ENCODE results near the gene RYK. TPM values are rescaled to one million over a fixed set of nuclear protein-coding genes. Genes with fewer than 3 reads are reported as not detected.

RYK gene
- total RNA-seq, 1 donor from 2014 or later = 57.1 TPM

DNA sequence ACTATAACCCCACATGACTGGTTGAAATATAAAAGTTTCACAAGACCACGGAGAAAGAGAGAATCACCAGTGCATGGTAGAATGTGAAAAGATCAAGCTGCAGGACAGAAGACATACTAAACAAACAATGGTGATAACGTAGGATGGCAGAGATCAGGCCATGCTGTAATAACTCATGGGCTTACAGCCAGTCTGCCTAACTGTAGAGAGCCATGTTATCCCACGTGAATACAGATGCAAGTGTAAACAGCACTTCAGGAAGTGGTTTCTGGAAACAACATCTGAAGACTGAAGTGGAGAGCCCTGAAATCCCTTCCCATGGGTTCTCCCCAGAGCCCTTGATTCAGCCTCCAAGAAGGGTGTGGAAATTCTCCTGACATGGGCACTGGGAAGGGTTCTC lies 117.7 kb downstream of the RYK start:
- DNase-seq (ENCODE audit: low read depth) (no peak), FAIRE-seq (no peak)
- Mint-ChIP-seq H3K9me3 (ENCODE audit: unreplicated experiment) (peaks cover 12% of the 10 kb centered on the region), H3K4me1 (ENCODE audit: low read depth, unreplicated experiment) (no peaks in the 10 kb centered on the region), H3K4me3 (ENCODE audit: unreplicated experiment) (no peak overlapping the region), H3K36me3 (ENCODE audit: low read depth, unreplicated experiment) (peaks cover 32% of the 10 kb centered on the region), H3K27ac (ENCODE audit: unreplicated experiment) (no peak overlapping the region), H3K27me3 (ENCODE audit: low read depth, unreplicated experiment) (no peaks in the 10 kb centered on the region)
- H3K4me1 ChIP-seq (ENCODE audit: insufficient read depth, low read length) = no peaks in the 10 kb centered on the region
- H3K79me2 ChIP-seq (ENCODE audit: insufficient read depth, low read length) = no peaks in the 10 kb centered on the region
- no peak for TF ChIP-seq EZH2 (IDR thresholded peaks at IDR 0.05; ENCODE audit: insufficient read depth, low read length)
- TF ChIP-seq CTCF (IDR thresholded peaks at IDR 0.05; ENCODE audit: insufficient read depth, low read depth, low read length) = no peak
- H4K20me1 ChIP-seq (ENCODE audit: insufficient read depth, low read length) = no peaks in the 10 kb centered on the region
- no peaks in the 10 kb centered on the region for H3K9me3 ChIP-seq (ENCODE audit: insufficient read depth, low read depth, low read length)
- no peak overlapping the region for H2AFZ ChIP-seq (ENCODE audit: low read depth, low read length)
- H3K27ac ChIP-seq (ENCODE audit: low read depth, low read length) = no peak overlapping the region
- H3K36me3 ChIP-seq (ENCODE audit: insufficient read depth, low read length) = peaks cover 2% of the 10 kb centered on the region
- no peak overlapping the region for H3K4me3 ChIP-seq (ENCODE audit: insufficient read depth, low read depth, low read length)
- H3K4me2 ChIP-seq (ENCODE audit: low read length) = no peak overlapping the region
- no peak overlapping the region for H3K9ac ChIP-seq (ENCODE audit: low read length)
- H3K27me3 ChIP-seq (ENCODE audit: insufficient read depth, low read length) = no peaks in the 10 kb centered on the region

DNA sequence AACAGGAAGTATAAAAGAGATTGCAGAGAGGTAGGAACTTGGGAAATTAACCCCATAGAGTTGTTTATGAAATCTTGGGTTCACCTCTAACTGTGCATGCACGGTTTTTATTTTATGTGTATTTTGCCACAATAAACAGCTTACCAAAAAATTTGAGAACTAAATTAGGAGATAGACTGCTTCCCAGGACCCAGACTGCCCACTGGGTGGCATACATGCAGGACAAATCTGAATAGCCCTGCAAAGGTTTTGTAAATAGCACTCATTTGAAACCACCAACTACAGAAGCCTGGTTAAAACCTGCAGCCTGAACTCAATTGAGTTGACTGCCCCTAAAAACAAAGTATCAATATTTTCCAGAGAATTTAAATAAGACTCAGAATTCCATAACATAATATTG lies 124.5 kb downstream of the RYK start:
- Histone ChIP-seq H3K79me2 (ENCODE audit: insufficient read depth, low read length) (no peaks in the 10 kb centered on the region), H3K9me3 (ENCODE audit: insufficient read depth, low read depth, low read length) (no peaks in the 10 kb centered on the region), H2AFZ (ENCODE audit: low read depth, low read length) (no peak overlapping the region), H3K36me3 (ENCODE audit: insufficient read depth, low read length) (peaks cover 2% of the 10 kb centered on the region), H3K4me3 (ENCODE audit: insufficient read depth, low read depth, low read length) (no peak overlapping the region), H4K20me1 (ENCODE audit: insufficient read depth, low read length) (no peaks in the 10 kb centered on the region), H3K27me3 (ENCODE audit: insufficient read depth, low read length) (no peaks in the 10 kb centered on the region), H3K9ac (ENCODE audit: low read length) (no peak overlapping the region), H3K27ac (ENCODE audit: low read depth, low read length) (no peak overlapping the region), H3K4me2 (ENCODE audit: low read length) (no peak overlapping the region), H3K4me1 (ENCODE audit: insufficient read depth, low read length) (no peaks in the 10 kb centered on the region)
- no peak for FAIRE-seq
- TF ChIP-seq CTCF (IDR thresholded peaks at IDR 0.05; ENCODE audit: insufficient read depth, low read depth, low read length) (no peak), EZH2 (IDR thresholded peaks at IDR 0.05; ENCODE audit: insufficient read depth, low read length) (no peak)
- H3K27me3 Mint-ChIP-seq (ENCODE audit: low read depth, unreplicated experiment) = no peaks in the 10 kb centered on the region
- peaks cover 35% of the 10 kb centered on the region for H3K9me3 Mint-ChIP-seq (ENCODE audit: unreplicated experiment)
- H3K4me3 Mint-ChIP-seq (ENCODE audit: unreplicated experiment) = no peak overlapping the region
- DNase-seq (ENCODE audit: low read depth) = no peak
- H3K4me1 Mint-ChIP-seq (ENCODE audit: low read depth, unreplicated experiment) = no peaks in the 10 kb centered on the region
- H3K36me3 Mint-ChIP-seq (ENCODE audit: low read depth, unreplicated experiment) = peaks cover 38% of the 10 kb centered on the region
- H3K27ac Mint-ChIP-seq (ENCODE audit: unreplicated experiment) = no peak overlapping the region

DNA sequence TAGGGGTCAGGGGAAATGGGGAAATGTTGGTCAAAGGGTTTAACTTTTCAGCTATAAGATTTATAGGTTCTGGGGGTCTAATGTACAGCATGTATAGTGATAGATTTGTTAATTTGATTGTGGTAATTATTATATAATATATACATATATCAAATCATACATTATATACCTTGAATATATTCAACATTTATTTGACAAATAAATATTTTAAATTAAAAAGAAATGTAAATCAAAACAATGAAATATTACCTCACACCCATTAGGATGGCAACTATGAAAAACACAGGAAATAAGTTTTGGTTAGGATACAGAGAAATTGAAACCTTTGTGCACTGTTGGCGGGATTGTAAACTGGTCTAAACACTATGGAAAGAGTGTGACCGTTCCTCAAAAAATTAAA lies 135.9 kb downstream of the RYK start:
- no peak overlapping the region for H3K27ac ChIP-seq (ENCODE audit: low read depth, low read length)
- no peaks in the 10 kb centered on the region for H3K27me3 ChIP-seq (ENCODE audit: insufficient read depth, low read length)
- H3K36me3 ChIP-seq (ENCODE audit: insufficient read depth, low read length) = no peaks in the 10 kb centered on the region
- H3K79me2 ChIP-seq (ENCODE audit: insufficient read depth, low read length) = no peaks in the 10 kb centered on the region
- Mint-ChIP-seq H3K27me3 (ENCODE audit: low read depth, unreplicated experiment) (no peaks in the 10 kb centered on the region), H3K27ac (ENCODE audit: unreplicated experiment) (no peak overlapping the region), H3K4me1 (ENCODE audit: low read depth, unreplicated experiment) (no peaks in the 10 kb centered on the region), H3K9me3 (ENCODE audit: unreplicated experiment) (peaks cover 6% of the 10 kb centered on the region), H3K36me3 (ENCODE audit: low read depth, unreplicated experiment) (peaks cover 2% of the 10 kb centered on the region), H3K4me3 (ENCODE audit: unreplicated experiment) (no peak overlapping the region)
- no peaks in the 10 kb centered on the region for H3K4me1 ChIP-seq (ENCODE audit: insufficient read depth, low read length)
- TF ChIP-seq EZH2 (IDR thresholded peaks at IDR 0.05; ENCODE audit: insufficient read depth, low read length) (no peak), CTCF (IDR thresholded peaks at IDR 0.05; ENCODE audit: insufficient read depth, low read depth, low read length) (no peak)
- H2AFZ ChIP-seq (ENCODE audit: low read depth, low read length) = no peak overlapping the region
- FAIRE-seq = no peak
- H3K9ac ChIP-seq (ENCODE audit: low read length) = no peak overlapping the region
- H3K4me3 ChIP-seq (ENCODE audit: insufficient read depth, low read depth, low read length) = no peak overlapping the region
- H4K20me1 ChIP-seq (ENCODE audit: insufficient read depth, low read length) = no peaks in the 10 kb centered on the region
- H3K9me3 ChIP-seq (ENCODE audit: insufficient read depth, low read depth, low read length) = no peaks in the 10 kb centered on the region
- H3K4me2 ChIP-seq (ENCODE audit: low read length) = no peak overlapping the region
- no peak for DNase-seq (ENCODE audit: low read depth)
